Vagina (tissue), 2 donors: ENCODE measurements around the gene ISCA1. TPM values are rescaled to one million over a fixed set of nuclear protein-coding genes. Genes with fewer than 3 reads are reported as not detected.
A peak's percentile ranks its signal among the peaks of the same experiment; 100 is the strongest.

Experiments used
- DNase-seq, 2 donors: peaks; one replicate each; pipeline ENCODE4 v3.0.0-alpha.2; 2017; ENCODE audit errors: extremely low spot score in 2 of 2
- H3K27ac ChIP-seq: fragments of 200-600 bp; sonication (generic); one replicate; pipeline ENCODE4 v1.5.1; 2019
- H3K27me3 ChIP-seq: fragments of 200-600 bp; sonication (generic); one replicate; pipeline ENCODE4 v1.5.1; 2019
- H3K36me3 ChIP-seq, 2 donors: fragments of 200-600 bp; sonication (generic); one replicate each; pipeline ENCODE4 v1.5.1; 2017 to 2019
- H3K4me1 ChIP-seq: fragments of 200-600 bp; sonication (generic); one replicate; pipeline ENCODE4 v1.5.1; 2019
- H3K4me3 ChIP-seq, 2 donors: fragments of 200-600 bp; sonication (generic); 1 replicate in 1 of 2; 2 replicates in 1 of 2; pipeline ENCODE4 v1.5.1; 2016 to 2019
- H3K9me3 ChIP-seq: fragments of 200-600 bp; sonication (generic); one replicate; pipeline ENCODE4 v1.5.1; 2019
- POLR2A ChIP-seq, 2 donors: fragments of 450-650 bp; IDR thresholded peaks; one replicate each; pipeline ENCODE4 v1.6.1; 2017; ENCODE audit warnings: antibody characterized with exemption in 2 of 2, mild to moderate bottlenecking in 2 of 2, moderate library complexity in 2 of 2
- POLR2AphosphoS5 ChIP-seq, 2 donors: sonication (generic); formaldehyde crosslinking; IDR thresholded peaks; one replicate each; pipeline ENCODE4 v1.9.0; 2017; ENCODE audit warnings: antibody characterized with exemption in 2 of 2, mild to moderate bottlenecking in 2 of 2, low read depth in 1 of 2; ENCODE audit not compliant: insufficient read depth in 1 of 2
- intact Hi-C: fragments of 100-400 bp; cut with DNase I; formaldehyde crosslinking; loops from one replicate; pipeline ENCODE4 v1.15.1; 2023
- total RNA-seq: library from RNA; depleted of rRNA; stranded (reverse); fragments of >200 nt; gene quantifications from one replicate; pipeline ENCODE4 v1.2.3, GENCODE V29; 2016
- TF ChIP-seq, protein P1 (sequence below), 3 experiments: fragments of 450-650 bp in 2 of 3; fragments of 200-600 bp in 1 of 3; sonication (generic) in 1 of 3; IDR thresholded peaks; one replicate each; pipeline ENCODE4 v1.5.1; 2017 to 2019; ENCODE audit warnings: antibody characterized with exemption in 3 of 3, mild to moderate bottlenecking in 2 of 3, moderate library complexity in 2 of 3

Gene ISCA1
- total RNA-seq: 20.4 TPM

- peak in 1 of 2 donors; percentile 95 for DNase-seq
- Histone ChIP-seq H3K4me1 (peaks cover 40% of the 10 kb centered on the region), H3K27me3 (no peaks in the 10 kb centered on the region), H3K36me3 (no peaks in the 10 kb centered on the region), H3K9me3 (no peaks in the 10 kb centered on the region), H3K4me3 (peak within 1 kb of the TSS; percentile 75 to 88), H3K27ac (peak within 1 kb of the TSS; percentile 97)
- TF ChIP-seq, protein P1, sequence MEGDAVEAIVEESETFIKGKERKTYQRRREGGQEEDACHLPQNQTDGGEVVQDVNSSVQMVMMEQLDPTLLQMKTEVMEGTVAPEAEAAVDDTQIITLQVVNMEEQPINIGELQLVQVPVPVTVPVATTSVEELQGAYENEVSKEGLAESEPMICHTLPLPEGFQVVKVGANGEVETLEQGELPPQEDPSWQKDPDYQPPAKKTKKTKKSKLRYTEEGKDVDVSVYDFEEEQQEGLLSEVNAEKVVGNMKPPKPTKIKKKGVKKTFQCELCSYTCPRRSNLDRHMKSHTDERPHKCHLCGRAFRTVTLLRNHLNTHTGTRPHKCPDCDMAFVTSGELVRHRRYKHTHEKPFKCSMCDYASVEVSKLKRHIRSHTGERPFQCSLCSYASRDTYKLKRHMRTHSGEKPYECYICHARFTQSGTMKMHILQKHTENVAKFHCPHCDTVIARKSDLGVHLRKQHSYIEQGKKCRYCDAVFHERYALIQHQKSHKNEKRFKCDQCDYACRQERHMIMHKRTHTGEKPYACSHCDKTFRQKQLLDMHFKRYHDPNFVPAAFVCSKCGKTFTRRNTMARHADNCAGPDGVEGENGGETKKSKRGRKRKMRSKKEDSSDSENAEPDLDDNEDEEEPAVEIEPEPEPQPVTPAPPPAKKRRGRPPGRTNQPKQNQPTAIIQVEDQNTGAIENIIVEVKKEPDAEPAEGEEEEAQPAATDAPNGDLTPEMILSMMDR (IDR thresholded peaks at IDR 0.05): no peak
- TF ChIP-seq POLR2AphosphoS5 (IDR thresholded peaks at IDR 0.05; ENCODE audit: insufficient read depth in 1 of 2, low read depth in 1 of 2) (peak in 1 of 2 donors; percentile 97), POLR2A (IDR thresholded peaks at IDR 0.05) (peak; percentile 19 to 85)
- intact Hi-C loops: no loop called here
Measured at GRCh38 chr9:86282077-86282978, at the start of gene ISCA1. ISCA1 (minus strand) TSS chr9:86282538; CDS start chr9:86282458, 80 bp downstream.

DNA sequence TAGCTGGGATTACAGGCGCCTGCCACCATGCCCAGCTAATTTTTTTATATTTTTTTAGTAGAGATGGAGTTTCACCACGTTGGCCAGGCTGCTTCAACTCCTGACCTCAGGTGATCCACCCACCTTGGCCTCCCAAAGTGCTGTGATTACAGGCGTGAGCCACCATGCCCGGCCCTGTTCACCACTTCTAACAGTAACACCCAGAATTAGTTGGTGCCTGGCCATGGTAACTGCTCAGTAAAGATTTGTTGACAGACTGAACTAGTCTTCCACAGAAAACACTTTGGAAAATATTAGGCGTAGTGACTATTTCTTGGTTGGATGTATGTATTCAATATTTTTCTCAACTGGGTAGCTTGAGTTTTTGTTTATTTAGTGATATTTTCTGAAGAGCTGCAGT lies 47.8 kb upstream of the ISCA1 start:
- intact Hi-C loops: no loop called here
- no peak for DNase-seq
- TF ChIP-seq, protein P1 (IDR thresholded peaks at IDR 0.05): no peak
- TF ChIP-seq POLR2AphosphoS5 (IDR thresholded peaks at IDR 0.05; ENCODE audit: insufficient read depth in 1 of 2, low read depth in 1 of 2) (no peak), POLR2A (IDR thresholded peaks at IDR 0.05) (no peak)
- no peak overlapping the region for H3K27ac ChIP-seq
- no peaks in the 10 kb centered on the region for H3K27me3 ChIP-seq
- no peaks in the 10 kb centered on the region for H3K9me3 ChIP-seq
- no peaks in the 10 kb centered on the region for H3K4me1 ChIP-seq
- H3K36me3 ChIP-seq: peaks cover 0 to 59% of the 10 kb centered on the region in 2 donors
- H3K4me3 ChIP-seq: no peak overlapping the region

DNA sequence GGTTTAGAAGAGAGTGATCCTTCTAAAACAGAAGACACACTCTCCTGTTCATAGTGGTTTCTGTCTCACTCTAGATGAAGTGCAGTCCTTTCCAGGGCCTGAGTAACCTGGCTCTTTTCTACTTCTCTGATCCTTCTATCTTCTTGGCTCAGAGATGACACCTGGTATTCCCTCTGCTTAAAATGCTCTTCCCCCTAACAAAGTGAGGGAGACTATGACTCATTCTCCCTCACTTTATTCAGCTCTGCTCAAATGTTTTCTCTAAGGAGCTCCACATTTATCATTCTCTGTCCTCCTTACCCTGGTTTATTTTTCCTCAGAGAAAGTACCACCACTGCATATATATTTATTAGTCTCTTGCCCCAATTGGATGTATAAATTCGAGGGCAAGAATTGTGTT lies 47.3 kb upstream of the ISCA1 start:
- Histone ChIP-seq H3K27ac (no peak overlapping the region), H3K4me1 (no peaks in the 10 kb centered on the region), H3K27me3 (no peaks in the 10 kb centered on the region), H3K9me3 (no peaks in the 10 kb centered on the region), H3K4me3 (no peak overlapping the region), H3K36me3 (peaks cover 0 to 59% of the 10 kb centered on the region in 2 donors)
- TF ChIP-seq POLR2AphosphoS5 (IDR thresholded peaks at IDR 0.05; ENCODE audit: insufficient read depth in 1 of 2, low read depth in 1 of 2) (no peak), POLR2A (IDR thresholded peaks at IDR 0.05) (no peak)
- TF ChIP-seq, protein P1 (IDR thresholded peaks at IDR 0.05): no peak
- no peak for DNase-seq
- intact Hi-C loops: no loop called here

- Histone ChIP-seq H3K27ac (no peak overlapping the region), H3K9me3 (no peaks in the 10 kb centered on the region), H3K4me1 (no peaks in the 10 kb centered on the region), H3K27me3 (no peaks in the 10 kb centered on the region), H3K36me3 (peaks cover 0 to 63% of the 10 kb centered on the region in 2 donors), H3K4me3 (no peak overlapping the region)
- TF ChIP-seq POLR2A (IDR thresholded peaks at IDR 0.05): no peak
- TF ChIP-seq, protein P1 (IDR thresholded peaks at IDR 0.05): no peak
- TF ChIP-seq POLR2AphosphoS5 (IDR thresholded peaks at IDR 0.05; ENCODE audit: insufficient read depth in 1 of 2, low read depth in 1 of 2): no peak
- intact Hi-C loops: no loop called here
- no peak for DNase-seq
Measured at GRCh38 chr9:86328156-86328555, 45.8 kb upstream of the ISCA1 start.

DNA sequence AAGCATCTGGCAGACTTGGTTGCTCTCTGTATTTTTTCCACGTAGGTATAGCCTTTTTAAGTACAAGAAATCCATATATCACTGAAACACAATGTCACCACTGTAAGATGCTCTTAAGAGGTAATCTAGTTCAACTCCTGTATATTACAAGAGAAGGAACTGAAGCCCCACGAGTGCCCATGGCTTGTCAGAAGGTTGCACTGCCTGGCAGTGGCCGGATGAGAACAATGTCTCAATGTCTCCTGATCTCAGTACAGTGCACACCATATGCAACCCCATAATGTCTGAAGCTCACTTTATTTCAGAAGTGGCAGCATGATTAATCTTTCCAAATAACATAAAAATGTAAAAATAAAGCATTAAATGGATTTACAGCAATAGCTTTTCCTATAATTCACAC lies 44.2 kb upstream of the ISCA1 start:
- H3K36me3 ChIP-seq: peaks cover 0 to 79% of the 10 kb centered on the region in 2 donors
- no peaks in the 10 kb centered on the region for H3K9me3 ChIP-seq
- H3K27ac ChIP-seq: no peak overlapping the region
- no peak overlapping the region for H3K4me3 ChIP-seq
- no peak for DNase-seq
- H3K27me3 ChIP-seq: no peaks in the 10 kb centered on the region
- TF ChIP-seq POLR2AphosphoS5 (IDR thresholded peaks at IDR 0.05; ENCODE audit: insufficient read depth in 1 of 2, low read depth in 1 of 2) (no peak), POLR2A (IDR thresholded peaks at IDR 0.05) (no peak)
- TF ChIP-seq, protein P1 (IDR thresholded peaks at IDR 0.05): no peak
- intact Hi-C loops: no loop called here
- no peaks in the 10 kb centered on the region for H3K4me1 ChIP-seq
